MCF 10A (cell line): ENCODE results near the gene RHOT2. TPM values are rescaled to one million over a fixed set of nuclear protein-coding genes. Genes with fewer than 3 reads are reported as not detected.

Experiments used
- BruUV-seq: library from RNA; stranded (reverse); fragments of 400-500 nt; replicated peaks from 2 replicates; lab custom pipeline; 2021; lab: Mats Ljungman, UMichigan
- CTCF ChIA-PET: fragments of 300-600 bp; sonication (Branson Sonifier 250); formaldehyde crosslinking; extraction: SDS; loops from one replicate; lab custom pipeline; 2021; ENCODE audit warnings: antibody characterized with exemption, inconsistent platforms; lab: Yijun Ruan, JAX
- POLR2A ChIA-PET: fragments of 300-600, 350-650 bp; sonication (Branson Sonifier 250); formaldehyde crosslinking; extraction: SDS; loops from one replicate; lab custom pipeline; 2020; ENCODE audit warnings: antibody characterized with exemption, inconsistent platforms; lab: Yijun Ruan, JAX
- DNase-seq: peaks from one replicate; pipeline ENCODE4 v3.0.0-alpha.2; 2018; ENCODE audit not compliant: unreplicated experiment
- H3K27ac Mint-ChIP-seq: one replicate; pipeline ENCODE4 v1.8.0; 2022; ENCODE audit warnings: mild to moderate bottlenecking, low read depth, mixed read lengths; ENCODE audit not compliant: unreplicated experiment
- H3K27me3 Mint-ChIP-seq: one replicate; pipeline ENCODE4 v1.8.0; 2022; ENCODE audit warnings: mixed read lengths; ENCODE audit not compliant: insufficient read depth, unreplicated experiment
- H3K36me3 Mint-ChIP-seq: one replicate; pipeline ENCODE4 v1.8.0; 2022; ENCODE audit warnings: mild to moderate bottlenecking, moderate library complexity, mixed read lengths; ENCODE audit not compliant: insufficient read depth, unreplicated experiment
- H3K4me1 Mint-ChIP-seq: one replicate; pipeline ENCODE4 v1.8.0; 2022; ENCODE audit warnings: mixed read lengths; ENCODE audit not compliant: insufficient read depth, unreplicated experiment
- H3K4me3 Mint-ChIP-seq: one replicate; pipeline ENCODE4 v1.8.0; 2022; ENCODE audit warnings: mild to moderate bottlenecking, moderate library complexity, mixed read lengths; ENCODE audit not compliant: unreplicated experiment
- H3K9me3 Mint-ChIP-seq: one replicate; pipeline ENCODE4 v1.8.0; 2022; ENCODE audit warnings: mixed read lengths; ENCODE audit not compliant: unreplicated experiment
- CTCF ChIP-seq: fragments of 200-600 bp; IDR thresholded peaks from one replicate; pipeline ENCODE4 v1.8.0; 2022; ENCODE audit warnings: antibody characterized with exemption, mild to moderate bottlenecking; ENCODE audit not compliant: unreplicated experiment
- intact Hi-C: fragments of 100-400 bp; cut with micrococcal nuclease; formaldehyde crosslinking; loops from 2 replicates; pipeline ENCODE4 v1.14.1; 2022
- total RNA-seq: library from RNA; stranded (reverse); gene quantifications from 2 replicates; pipeline ENCODE4 v1.2.3, GENCODE V29; 2022

RHOT2 gene
- total RNA-seq, 1 experiment from 2014 or later: 118 TPM

GRCh38 chr16:693766-694165 lies 25.8 kb downstream of the RHOT2 start:
- CTCF ChIA-PET: no interaction called here
- H3K4me3 Mint-ChIP-seq: no peak overlapping the region
- POLR2A ChIA-PET: interaction anchor here (0.9 to 1.2 kb wide), 3 partner anchors 13 to 167 kb away, joined by 4 to 6 read pairs (median 5); partner anchors contain the start of genes ANTKMT, CAPN15 and STUB1
- TF ChIP-seq CTCF: no peak
- intact Hi-C loops: no loop called here
- no peaks in the 10 kb centered on the region for H3K27me3 Mint-ChIP-seq
- H3K27ac Mint-ChIP-seq: no peak overlapping the region
- H3K4me1 Mint-ChIP-seq: peaks cover 10% of the 10 kb centered on the region
- H3K9me3 Mint-ChIP-seq: no peaks in the 10 kb centered on the region
- DNase-seq: no peak
- H3K36me3 Mint-ChIP-seq: peaks cover 90% of the 10 kb centered on the region
- no TSS peak for BruUV-seq

GRCh38 chr16:694187-694862 lies 26.4 kb downstream of the RHOT2 start:
- Mint-ChIP-seq H3K4me3 (no peak overlapping the region), H3K27me3 (no peaks in the 10 kb centered on the region), H3K27ac (no peak overlapping the region), H3K36me3 (peaks cover 91% of the 10 kb centered on the region), H3K4me1 (peaks cover 10% of the 10 kb centered on the region), H3K9me3 (no peaks in the 10 kb centered on the region)
- TF ChIP-seq CTCF: no peak
- CTCF ChIA-PET: interaction anchor here (1.2 kb wide), 1 partner anchor 14 kb away, joined by 3 read pairs; no protein-coding TSS in a partner anchor
- no TSS peak for BruUV-seq
- intact Hi-C loops: no loop called here
- DNase-seq: no peak
- POLR2A ChIA-PET: interaction anchor here (0.9 to 2.0 kb wide), 5 partner anchors 8 to 167 kb away, joined by 4 to 11 read pairs (median 6); partner anchors contain the start of genes ANTKMT, CAPN15, JMJD8 and STUB1

- no peak for TF ChIP-seq CTCF
- intact Hi-C loops: no loop called here
- no peak for DNase-seq
- Mint-ChIP-seq H3K9me3 (no peaks in the 10 kb centered on the region), H3K4me3 (no peak overlapping the region), H3K27me3 (no peaks in the 10 kb centered on the region), H3K27ac (no peak overlapping the region), H3K36me3 (peaks cover 91% of the 10 kb centered on the region), H3K4me1 (peaks cover 10% of the 10 kb centered on the region)
- CTCF ChIA-PET: interaction anchor here (0.7 to 1.2 kb wide), 4 partner anchors 8 to 38 kb away, joined by 3 to 4 read pairs (median 3); no protein-coding TSS in a partner anchor
- no TSS peak for BruUV-seq
- POLR2A ChIA-PET: interaction anchor here (0.6 to 2.0 kb wide), 10 partner anchors 9 to 31 kb away, joined by 3 to 25 read pairs (median 8); partner anchors contain the start of genes ANTKMT, CCDC78 and JMJD8
Observed at GRCh38 chr16:694863-695354, 27.0 kb downstream of the RHOT2 start.
